Prostate gland (tissue), 2 donors: ENCODE data around the gene KASH5. TPM values are rescaled to one million over a fixed set of nuclear protein-coding genes. Genes with fewer than 3 reads are reported as not detected.

ENCODE experiments used
- DNase-seq: peaks from one replicate; pipeline ENCODE4 v3.0.0-alpha.2; 2019; ENCODE audit warnings: low spot score
- H3K27ac ChIP-seq, 2 donors: fragments of 200-600 bp; sonication (generic); 2 replicates each; pipeline ENCODE4 v1.5.1; 2017 to 2019
- H3K27me3 ChIP-seq: fragments of 200-600 bp; sonication (generic); replicated peaks from 2 replicates; pipeline ENCODE4 v1.5.1; 2019; ENCODE audit not compliant: insufficient read depth
- H3K36me3 ChIP-seq, 2 donors: fragments of 200-600 bp; sonication (generic); 1 replicate in 1 of 2; 2 replicates in 1 of 2; pipeline versions ENCODE4 v1.5.1 to v1.8.1; 2017 to 2019
- H3K4me1 ChIP-seq: fragments of 200-600 bp; sonication (generic); replicated peaks from 2 replicates; pipeline ENCODE4 v1.5.1; 2019
- H3K4me3 ChIP-seq, 2 donors: fragments of 200-600 bp; sonication (generic); 2 replicates each; pipeline ENCODE4 v1.5.1; 2017 to 2019
- H3K9me3 ChIP-seq: fragments of 200-600 bp; sonication (generic); 2 replicates; pipeline ENCODE4 v1.5.1; 2017
- POLR2A ChIP-seq: fragments of 450-650 bp; IDR thresholded peaks from one replicate; pipeline ENCODE4 v1.6.1; 2016; ENCODE audit warnings: antibody characterized with exemption, mild to moderate bottlenecking
- POLR2AphosphoS5 ChIP-seq: sonication (generic); formaldehyde crosslinking; IDR thresholded peaks from one replicate; pipeline ENCODE4 v1.6.1; 2017; ENCODE audit warnings: antibody characterized with exemption
- WGBS: methylation state at CpG from one replicate; pipeline ENCODE4 v1.1.5; 2018; 5-methylcytosine and 5-hydroxymethylcytosine counted together
- intact Hi-C: fragments of 100-400 bp; cut with DNase I; formaldehyde crosslinking; loops from one replicate; pipeline ENCODE4 v1.14.2; 2022
- total RNA-seq, 2 donors: library from RNA; depleted of rRNA; stranded (reverse); fragments of >200 nt; gene quantifications; one replicate each; pipeline ENCODE4 v1.1.0, GENCODE V29; 2016
- TF ChIP-seq, protein P1 (sequence below), 4 experiments: fragments of 200-600 bp in 2 of 4; fragments of 450-650 bp in 2 of 4; sonication (generic) in 2 of 4; IDR thresholded peaks; 1 replicate in 3 of 4; 2 replicates in 1 of 4; pipeline ENCODE4 v1.5.1; 2016 to 2019; ENCODE audit warnings: antibody characterized with exemption in 4 of 4, mild to moderate bottlenecking in 2 of 4, moderate library complexity in 2 of 4

The KASH5 gene
- total RNA-seq, 2 donors from 2014 or later, result 13.1 TPM; not detected in 1

DNA sequence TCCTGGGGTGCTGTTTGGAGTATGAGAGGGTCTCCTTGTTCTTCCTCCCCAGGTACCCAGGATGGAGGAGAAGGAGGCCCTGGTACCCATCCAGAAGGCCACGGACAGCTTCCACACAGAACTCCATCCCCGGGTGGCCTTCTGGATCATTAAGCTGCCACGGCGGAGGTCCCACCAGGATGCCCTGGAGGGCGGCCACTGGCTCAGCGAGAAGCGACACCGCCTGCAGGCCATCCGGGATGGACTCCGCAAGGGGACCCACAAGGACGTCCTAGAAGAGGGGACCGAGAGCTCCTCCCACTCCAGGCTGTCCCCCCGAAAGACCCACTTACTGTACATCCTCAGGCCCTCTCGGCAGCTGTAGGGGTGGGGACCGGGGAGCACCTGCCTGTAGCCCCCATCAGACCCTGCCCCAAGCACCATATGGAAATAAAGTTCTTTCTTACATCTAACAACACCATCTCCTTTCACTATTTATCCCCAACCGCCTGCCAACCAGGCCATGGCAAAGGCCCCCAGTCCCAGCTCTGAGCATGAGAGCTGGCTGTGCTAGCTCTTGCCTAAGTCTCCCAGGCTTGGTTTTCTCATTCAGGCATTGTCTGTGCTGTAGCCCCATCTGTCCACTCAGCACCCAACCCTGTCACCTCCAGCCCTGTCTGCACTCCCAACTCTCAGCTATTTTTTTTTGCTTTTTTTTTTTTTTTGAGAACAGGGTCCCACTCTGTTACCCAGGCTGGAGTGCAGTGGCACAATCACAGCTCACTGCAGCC is 13.2 kb upstream of the KASH5 start:
- H3K4me3 ChIP-seq, result no peak overlapping the region
- H3K36me3 ChIP-seq, result no peaks in the 10 kb centered on the region
- DNase-seq, result no peak
- H3K27me3 ChIP-seq, result no peaks in the 10 kb centered on the region
- no peak overlapping the region for H3K27ac ChIP-seq
- intact Hi-C loops, result no loop called here
- H3K4me1 ChIP-seq, result no peaks in the 10 kb centered on the region
- TF ChIP-seq, protein P1, sequence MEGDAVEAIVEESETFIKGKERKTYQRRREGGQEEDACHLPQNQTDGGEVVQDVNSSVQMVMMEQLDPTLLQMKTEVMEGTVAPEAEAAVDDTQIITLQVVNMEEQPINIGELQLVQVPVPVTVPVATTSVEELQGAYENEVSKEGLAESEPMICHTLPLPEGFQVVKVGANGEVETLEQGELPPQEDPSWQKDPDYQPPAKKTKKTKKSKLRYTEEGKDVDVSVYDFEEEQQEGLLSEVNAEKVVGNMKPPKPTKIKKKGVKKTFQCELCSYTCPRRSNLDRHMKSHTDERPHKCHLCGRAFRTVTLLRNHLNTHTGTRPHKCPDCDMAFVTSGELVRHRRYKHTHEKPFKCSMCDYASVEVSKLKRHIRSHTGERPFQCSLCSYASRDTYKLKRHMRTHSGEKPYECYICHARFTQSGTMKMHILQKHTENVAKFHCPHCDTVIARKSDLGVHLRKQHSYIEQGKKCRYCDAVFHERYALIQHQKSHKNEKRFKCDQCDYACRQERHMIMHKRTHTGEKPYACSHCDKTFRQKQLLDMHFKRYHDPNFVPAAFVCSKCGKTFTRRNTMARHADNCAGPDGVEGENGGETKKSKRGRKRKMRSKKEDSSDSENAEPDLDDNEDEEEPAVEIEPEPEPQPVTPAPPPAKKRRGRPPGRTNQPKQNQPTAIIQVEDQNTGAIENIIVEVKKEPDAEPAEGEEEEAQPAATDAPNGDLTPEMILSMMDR (IDR thresholded peaks at IDR 0.05), result no peak
- TF ChIP-seq POLR2A, result no peak
- no peak for TF ChIP-seq POLR2AphosphoS5
- no peaks in the 10 kb centered on the region for H3K9me3 ChIP-seq
- WGBS, result 88% methylated on average over 16 of the region's 16 CpGs

DNA sequence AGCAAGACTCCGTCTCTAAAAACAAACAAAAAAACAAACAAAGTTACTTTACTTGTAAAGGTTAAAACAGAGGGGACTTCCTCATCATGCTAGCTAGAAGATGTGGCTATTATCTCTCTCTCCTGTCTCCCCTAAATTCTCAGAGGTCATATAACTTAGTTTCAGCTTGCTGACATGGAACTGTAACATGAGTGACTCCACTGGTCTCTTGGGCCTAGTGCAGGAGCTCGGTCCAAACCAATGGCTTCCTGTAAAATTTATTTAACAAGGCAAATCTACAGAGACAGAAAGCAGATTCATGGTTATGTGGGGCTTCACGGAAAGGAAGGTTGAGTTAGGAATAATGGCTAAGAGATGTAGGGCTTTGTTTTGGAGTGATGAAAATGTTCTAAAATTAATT is 9.5 kb upstream of the KASH5 start:
- Histone ChIP-seq H3K27ac (no peak overlapping the region), H3K9me3 (no peaks in the 10 kb centered on the region), H3K27me3 (no peaks in the 10 kb centered on the region), H3K4me1 (no peaks in the 10 kb centered on the region), H3K36me3 (no peaks in the 10 kb centered on the region), H3K4me3 (no peak overlapping the region)
- TF ChIP-seq, protein P1 (IDR thresholded peaks at IDR 0.05), result no peak
- TF ChIP-seq POLR2AphosphoS5, result no peak
- intact Hi-C loops, result no loop called here
- no peak for DNase-seq
- WGBS, result 82% methylated on average over 3 of the region's 3 CpGs

DNA sequence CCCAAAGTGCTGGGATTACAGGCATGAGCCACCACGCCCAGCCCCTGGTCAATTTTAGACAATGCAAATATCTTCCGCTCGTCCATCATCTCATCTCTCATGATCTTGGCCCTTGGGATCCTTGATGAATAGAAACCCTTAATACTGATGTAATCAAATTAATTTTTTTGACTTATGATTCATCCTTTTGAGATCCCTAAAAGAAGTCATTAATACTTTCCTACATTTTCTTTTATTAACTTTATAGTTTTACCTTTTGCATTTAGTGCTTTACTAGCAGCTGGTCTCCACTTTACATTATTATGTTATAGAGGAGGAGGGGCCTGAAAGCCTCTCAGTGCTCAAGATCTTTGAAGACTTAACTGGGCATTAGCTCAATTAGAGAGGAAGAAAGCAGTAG is 7.7 kb upstream of the KASH5 start:
- 92% methylated on average over 3 of the region's 3 CpGs for WGBS
- no peaks in the 10 kb centered on the region for H3K4me1 ChIP-seq
- H3K9me3 ChIP-seq, result no peaks in the 10 kb centered on the region
- H3K4me3 ChIP-seq, result no peak overlapping the region
- TF ChIP-seq, protein P1 (IDR thresholded peaks at IDR 0.05), result no peak
- no peak for TF ChIP-seq POLR2AphosphoS5
- no peak for TF ChIP-seq POLR2A
- H3K36me3 ChIP-seq, result no peaks in the 10 kb centered on the region
- no peak for DNase-seq
- intact Hi-C loops, result no loop called here
- no peaks in the 10 kb centered on the region for H3K27me3 ChIP-seq
- H3K27ac ChIP-seq, result no peak overlapping the region

DNA sequence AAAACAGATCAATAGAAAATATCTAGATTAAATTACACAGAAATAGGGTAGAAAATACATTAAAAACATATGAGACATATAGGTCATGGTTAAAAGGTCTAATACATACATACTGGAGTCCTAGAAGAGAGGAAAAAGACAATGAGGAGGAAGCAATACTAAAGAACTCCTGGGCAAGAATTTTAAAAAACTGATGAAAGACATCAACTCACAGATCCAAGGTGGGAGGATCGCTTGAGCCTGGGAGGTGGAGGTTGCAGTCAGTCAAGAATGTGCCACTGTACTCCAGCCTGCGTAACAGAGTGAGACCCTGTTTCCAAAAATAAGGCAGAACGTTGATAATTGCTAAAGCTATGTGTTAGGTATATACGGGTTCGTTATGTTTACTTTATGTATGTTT is 5.4 kb upstream of the KASH5 start:
- no peaks in the 10 kb centered on the region for H3K4me1 ChIP-seq
- intact Hi-C loops, result no loop called here

More for the DNA sequence above, 5.4 kb upstream of the KASH5 start:
- no peak overlapping the region for H3K4me3 ChIP-seq
- 91% methylated on average over 5 of the region's 5 CpGs for whole genome bisulfite sequencing
- TF ChIP-seq POLR2A (no peak), POLR2AphosphoS5 (no peak)
- TF ChIP-seq, protein P1 (IDR thresholded peaks at IDR 0.05), result no peak
- H3K27ac ChIP-seq, result no peak overlapping the region
- no peaks in the 10 kb centered on the region for H3K27me3 ChIP-seq
- no peaks in the 10 kb centered on the region for H3K9me3 ChIP-seq
- H3K36me3 ChIP-seq, result no peaks in the 10 kb centered on the region
- no peak for DNase-seq
